DLD1 (cell line): Measurements from ENCODE around the gene ATXN7.

Experiments used
- in situ Hi-C: cut with HindIII; loops from 2 replicates; pipeline ENCODE4 v1.10.0; 2017; ENCODE audit warnings: low sequenced_read_pairs

ATXN7 gene

GRCh38 chr3:63980830-63981498, 117.3 kb downstream of the ATXN7 start:
- in situ Hi-C loops: no loop called here

- in situ Hi-C loops: no loop called here
Observed at GRCh38 chr3:63981980-63982379, 118.3 kb downstream of the ATXN7 start.

DNA sequence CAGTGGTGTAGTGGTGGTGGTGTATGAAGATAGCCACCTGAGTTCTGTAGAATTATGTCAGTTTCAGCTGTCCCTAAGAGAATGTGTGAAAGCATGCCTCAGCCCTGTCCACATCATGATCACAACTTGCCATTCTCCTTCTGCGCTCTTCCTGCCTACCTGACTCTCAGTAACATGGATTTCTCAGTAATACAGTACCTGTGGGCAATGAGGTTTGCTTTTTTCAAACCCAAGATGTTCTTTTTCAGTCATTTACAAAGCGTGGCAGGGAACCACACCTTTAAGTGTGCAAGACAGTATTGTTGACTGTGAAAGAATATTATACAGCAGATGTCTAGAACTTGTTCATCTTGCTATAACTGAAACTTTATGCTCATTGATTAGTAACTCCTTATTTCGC, 120.7 kb downstream of the ATXN7 start:
- in situ Hi-C loops: no loop called here

DNA sequence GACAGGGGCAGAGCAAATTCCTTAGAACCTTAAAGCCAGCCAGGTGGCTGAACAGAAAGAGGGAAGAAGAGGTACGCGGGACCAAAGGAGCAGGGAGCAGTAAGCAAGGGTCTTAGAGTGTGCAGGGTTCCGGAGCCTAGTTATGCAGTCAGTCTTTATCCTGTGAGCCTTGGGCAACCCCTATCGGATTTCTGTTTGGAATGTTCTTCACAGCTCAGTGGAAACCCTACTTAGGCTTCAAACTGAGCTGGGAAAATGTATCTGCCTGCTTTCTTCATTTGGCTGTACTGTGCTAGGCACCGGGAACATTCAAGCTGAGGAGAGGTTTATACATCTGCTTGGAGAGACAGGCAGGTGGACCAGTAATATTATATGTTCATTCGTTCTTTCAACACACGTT, 122.5 kb downstream of the ATXN7 start:
- in situ Hi-C loops: no loop called here

DNA sequence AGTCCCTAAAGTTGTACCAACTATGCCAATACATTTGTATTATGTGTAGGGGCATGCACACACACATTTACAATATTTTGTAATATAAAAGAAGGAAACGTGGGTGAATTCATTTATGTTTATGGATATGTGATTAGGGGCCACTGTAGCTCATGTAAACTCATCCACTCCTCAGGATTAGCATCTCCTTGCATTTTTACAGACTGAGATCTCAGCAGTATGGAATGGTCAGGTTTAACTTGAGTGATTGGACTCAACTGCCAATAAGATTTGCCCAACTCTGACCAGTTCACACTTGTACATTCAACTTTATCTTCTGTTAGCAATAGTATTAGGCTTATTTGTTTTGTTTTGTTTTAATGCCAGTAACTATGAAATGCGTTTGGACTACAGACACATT, 123.2 kb downstream of the ATXN7 start:
- in situ Hi-C loops: no loop called here

GRCh38 chr3:63988943-63989342, 125.3 kb downstream of the ATXN7 start:
- in situ Hi-C loops: no loop called here

- in situ Hi-C loops: no loop called here
Observed at GRCh38 chr3:63990204-63990603, 126.5 kb downstream of the ATXN7 start.

DNA sequence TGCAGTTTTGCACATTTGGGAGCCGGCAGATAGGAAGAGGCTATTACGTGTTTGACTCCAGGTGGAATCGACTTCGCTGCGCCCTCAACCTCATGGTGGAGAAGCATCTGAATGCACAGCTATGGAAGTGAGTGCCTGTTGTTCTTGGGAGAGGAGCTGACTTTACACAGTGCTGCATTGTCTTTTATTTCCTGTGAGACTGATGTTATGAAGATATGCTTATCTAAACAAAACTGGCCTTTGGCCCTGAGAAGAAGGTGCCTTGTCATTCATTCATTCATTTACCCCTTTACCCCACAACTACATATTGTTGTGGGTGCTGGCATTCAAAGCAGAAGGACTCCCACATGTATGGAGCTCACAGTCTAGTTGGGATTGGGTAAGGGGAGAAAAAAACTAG, 127.1 kb downstream of the ATXN7 start:
- in situ Hi-C loops: no loop called here

GRCh38 chr3:63991666-63992065, 128.0 kb downstream of the ATXN7 start:
- in situ Hi-C loops: no loop called here

- in situ Hi-C loops: no loop called here
Observed at GRCh38 chr3:63992516-63993209, 129.0 kb downstream of the ATXN7 start.

DNA sequence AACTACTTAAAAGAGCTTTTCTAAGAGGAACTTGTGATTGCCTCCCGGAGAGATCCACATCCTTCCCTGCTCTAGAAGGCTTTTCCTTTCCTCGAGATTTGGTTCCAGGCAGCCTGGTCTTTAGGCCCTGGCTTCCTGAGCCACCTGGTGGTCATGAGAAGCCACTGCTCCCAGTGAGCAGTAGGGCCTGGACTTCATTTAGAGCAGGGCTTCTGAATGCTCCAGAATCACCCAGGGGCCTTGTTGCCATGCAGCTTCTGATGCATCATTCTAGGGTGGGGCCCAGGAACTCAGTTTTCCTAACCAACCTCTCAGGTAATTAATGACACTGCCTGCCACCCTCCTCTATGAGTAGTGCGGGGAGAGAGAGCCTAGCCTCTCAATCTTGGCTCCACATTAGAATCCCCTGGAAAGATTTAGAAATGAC, 130.0 kb downstream of the ATXN7 start:
- in situ Hi-C loops: no loop called here

- in situ Hi-C loops: no loop called here
Observed at GRCh38 chr3:63995086-63995485, 131.4 kb downstream of the ATXN7 start.

DNA sequence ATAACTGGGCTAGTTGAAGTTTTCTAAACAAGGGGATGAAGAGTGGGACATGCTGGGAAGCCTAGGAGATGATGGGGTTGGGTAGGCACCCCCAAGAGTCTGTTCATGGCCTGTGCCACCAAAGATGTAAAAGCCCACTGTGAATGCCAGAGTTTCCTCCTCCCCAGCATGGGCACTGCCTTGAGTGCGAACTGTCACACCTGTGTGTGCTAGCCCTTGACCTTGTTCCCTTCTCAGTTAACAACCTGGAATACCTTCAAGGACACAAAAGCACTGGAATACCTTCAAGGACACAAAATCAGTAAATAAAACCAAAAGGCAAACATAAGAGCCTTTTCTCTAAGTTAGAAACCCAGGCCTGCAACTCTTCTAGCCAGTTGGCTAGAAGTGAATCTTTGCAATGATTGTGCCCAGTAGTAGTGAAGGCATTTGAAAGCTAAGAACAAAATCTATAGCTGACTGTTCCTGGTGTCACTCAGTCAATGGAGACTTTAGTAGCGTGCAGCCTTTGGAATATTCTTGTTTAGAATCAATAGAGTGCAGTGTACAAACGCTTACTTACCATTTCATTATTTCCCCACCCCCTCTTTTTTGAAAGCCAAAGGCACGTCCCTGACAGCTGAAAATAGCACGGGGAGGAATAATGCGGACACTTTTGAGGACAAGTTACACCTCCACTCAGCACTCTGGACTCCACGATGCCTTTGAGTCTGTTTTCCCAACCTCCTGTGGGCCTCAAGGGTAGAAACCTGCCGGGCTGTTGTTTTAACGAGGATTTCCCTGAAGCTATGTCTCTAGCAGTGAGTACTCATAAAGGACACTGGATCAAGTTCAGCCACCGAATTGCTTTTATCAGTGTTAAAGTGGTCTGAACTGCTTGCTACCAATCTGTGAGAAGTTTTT, 135.4 kb downstream of the ATXN7 start:
- in situ Hi-C loops: no loop called here

GRCh38 chr3:64000453-64001055, 136.9 kb downstream of the ATXN7 start:
- in situ Hi-C loops: no loop called here

DNA sequence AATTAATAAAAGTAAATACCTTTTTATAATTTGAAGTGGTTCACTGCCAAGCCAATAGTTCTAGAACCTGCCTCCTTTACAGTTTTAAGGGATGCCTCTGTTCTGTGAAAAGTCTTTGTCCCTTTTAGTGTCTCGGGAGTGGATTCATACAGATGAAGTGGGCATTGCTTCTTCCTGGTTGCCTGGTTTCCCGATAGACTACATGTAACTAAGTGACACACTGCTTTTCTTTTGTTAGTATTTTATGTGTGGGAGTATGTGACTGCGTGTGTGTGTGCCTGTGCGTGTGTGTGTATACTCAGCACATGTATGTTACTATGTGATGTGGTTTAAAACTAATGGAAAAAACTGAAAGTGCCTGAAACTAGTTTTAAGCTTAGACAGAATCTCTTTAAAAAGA, 138.6 kb downstream of the ATXN7 start:
- in situ Hi-C loops: no loop called here

GRCh38 chr3:64003589-64003988, 139.9 kb downstream of the ATXN7 start:
- in situ Hi-C loops: no loop called here

GRCh38 chr3:64008017-64008416, 144.3 kb downstream of the ATXN7 start:
- in situ Hi-C loops: no loop called here

DNA sequence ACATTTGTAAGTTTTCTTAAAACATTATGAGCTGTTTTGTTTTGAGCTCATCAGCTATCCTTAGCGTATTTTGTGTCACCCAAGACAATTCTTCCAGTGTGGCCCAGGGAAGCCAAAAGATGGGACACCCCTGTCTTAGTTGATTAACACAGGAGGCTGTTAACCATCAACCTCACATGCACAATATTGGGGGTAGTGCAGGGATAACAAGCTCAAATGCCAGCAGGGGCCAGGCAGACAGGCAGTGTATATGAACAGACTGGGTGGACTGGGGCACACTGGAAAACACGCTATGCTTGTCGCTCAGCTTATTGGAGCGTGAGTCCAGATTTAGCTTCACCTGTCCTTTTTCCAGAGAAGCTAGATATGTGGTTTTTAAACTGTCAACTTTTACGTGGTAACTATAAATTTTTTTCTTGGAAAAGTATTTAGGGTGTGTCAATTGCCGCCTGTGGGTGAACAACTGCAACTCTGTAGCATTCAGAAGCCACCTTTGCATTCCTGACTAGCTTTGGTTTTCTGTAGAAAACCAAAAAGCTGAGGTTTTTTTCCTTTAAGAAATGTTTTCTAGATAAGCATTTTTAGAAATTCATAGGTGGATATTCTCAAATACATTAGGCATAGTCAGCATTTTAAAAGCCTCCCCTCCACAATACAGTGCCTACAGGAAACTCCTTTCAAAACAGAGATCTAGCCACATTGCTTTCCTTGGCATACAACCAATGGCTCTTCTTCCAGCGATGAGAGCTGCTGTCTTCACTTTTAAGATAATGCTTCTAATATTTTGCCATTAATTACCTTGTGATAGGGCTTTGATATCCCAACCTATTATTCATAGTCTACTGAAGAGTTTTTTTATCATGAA, 145.1 kb downstream of the ATXN7 start:
- in situ Hi-C loops: no loop called here

DNA sequence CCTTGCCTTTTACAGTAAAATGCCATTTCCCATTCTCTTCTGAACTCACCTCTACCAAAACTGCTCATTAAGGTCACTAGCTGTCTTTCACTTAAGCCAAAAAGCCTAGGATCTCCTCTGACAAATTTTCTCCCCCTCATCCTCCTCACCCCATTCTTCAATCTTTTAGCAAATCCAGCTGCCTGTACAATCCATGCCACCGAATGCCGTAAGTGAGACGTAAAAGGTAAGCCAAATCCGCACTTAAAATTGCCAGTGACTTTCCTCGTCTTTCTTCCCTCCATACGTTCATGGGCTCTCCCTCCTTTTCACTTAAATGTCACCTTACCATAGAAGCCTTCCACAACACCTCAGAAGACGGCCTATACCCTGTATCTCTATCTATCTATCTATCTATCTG, 145.9 kb downstream of the ATXN7 start:
- in situ Hi-C loops: no loop called here

DNA sequence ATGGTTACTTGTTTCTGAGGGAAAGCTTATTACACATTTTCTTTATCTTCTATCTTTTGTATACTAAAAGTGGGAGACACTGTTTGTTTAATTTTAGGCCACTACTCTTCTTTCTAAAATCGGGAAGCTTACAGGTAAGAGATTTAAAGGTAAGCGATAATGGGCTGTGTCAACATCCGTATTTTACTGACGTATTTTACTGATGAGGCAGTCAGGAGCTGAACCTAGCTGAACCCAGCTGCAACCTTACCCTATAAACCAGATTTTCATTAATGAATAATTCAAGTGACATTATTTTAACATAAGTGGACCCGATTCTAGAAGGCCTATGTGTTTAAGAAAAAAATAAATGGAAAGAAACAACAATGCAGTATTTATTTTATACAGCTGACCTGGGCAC, 146.5 kb downstream of the ATXN7 start:
- in situ Hi-C loops: no loop called here
